Hepatocyte (in vitro differentiated cells): ENCODE data around the gene UNKL. TPM values are rescaled to one million over a fixed set of nuclear protein-coding genes. Genes with fewer than 3 reads are reported as not detected.

Experiments
- DNase-seq: peaks from one replicate; pipeline ENCODE4 v3.0.0-alpha.2; 2016; ENCODE audit warnings: low spot score
- H2AFZ ChIP-seq: fragments of 200-600 bp; sonication (generic); 2 replicates; pipeline ENCODE4 v1.6.0; 2016; ENCODE audit warnings: antibody characterized with exemption, mild to moderate bottlenecking
- H3K27ac ChIP-seq: fragments of 200-600 bp; sonication (generic); 2 replicates; pipeline ENCODE4 v1.5.1; 2016; ENCODE audit warnings: mild to moderate bottlenecking
- H3K27me3 ChIP-seq: fragments of 200-600 bp; sonication (generic); 2 replicates; pipeline ENCODE4 v1.6.1; 2016
- H3K36me3 ChIP-seq: fragments of 200-600 bp; sonication (generic); replicated peaks from 2 replicates; pipeline ENCODE4 v1.5.1; 2016; ENCODE audit warnings: low read depth; ENCODE audit not compliant: insufficient read depth
- H3K4me1 ChIP-seq: fragments of 200-600 bp; sonication (generic); 2 replicates; pipeline ENCODE4 v1.5.1; 2016; ENCODE audit warnings: mild to moderate bottlenecking, moderate library complexity; ENCODE audit not compliant: insufficient read depth
- H3K4me2 ChIP-seq: fragments of 200-600 bp; sonication (generic); 2 replicates; pipeline ENCODE4 v1.6.0; 2016
- H3K4me3 ChIP-seq: fragments of 200-600 bp; sonication (generic); 2 replicates; pipeline ENCODE4 v1.5.1; 2016; ENCODE audit warnings: mild to moderate bottlenecking
- H3K79me2 ChIP-seq: fragments of 200-600 bp; sonication (generic); 2 replicates; pipeline ENCODE4 v1.6.0; 2017; ENCODE audit warnings: mild to moderate bottlenecking
- H3K9me2 ChIP-seq: fragments of 200-600 bp; sonication (generic); replicated peaks from 2 replicates; pipeline ENCODE4 v1.6.0; 2017; ENCODE audit warnings: mild to moderate bottlenecking; ENCODE audit not compliant: insufficient read depth
- H3K9me3 ChIP-seq: fragments of 200-600 bp; sonication (generic); 2 replicates; pipeline ENCODE4 v1.5.1; 2016; ENCODE audit warnings: low read depth, mild to moderate bottlenecking
- H4K20me1 ChIP-seq: fragments of 200-600 bp; sonication (generic); 2 replicates; pipeline ENCODE4 v1.6.0; 2016; ENCODE audit warnings: mild to moderate bottlenecking; ENCODE audit not compliant: insufficient read depth, poor library complexity, severe bottlenecking
- EZH2 ChIP-seq: fragments of 200-600 bp; sonication (generic); IDR thresholded peaks from 2 replicates; pipeline ENCODE4 v1.6.1; 2016; ENCODE audit warnings: antibody characterized with exemption, mild to moderate bottlenecking, borderline replicate concordance
- EZH2phosphoT487 ChIP-seq: fragments of 200-600 bp; sonication (generic); IDR thresholded peaks from one replicate; pipeline ENCODE4 v1.6.1; 2018; ENCODE audit warnings: antibody characterized with exemption, mild to moderate bottlenecking, low read depth, moderate library complexity; ENCODE audit not compliant: unreplicated experiment, severe bottlenecking
- WGBS: methylation state at CpG from one replicate; pipeline ENCODE4 v1.1.6; 2016; ENCODE audit warnings: low lambda C conversion rate; ENCODE audit errors: missing lambda C conversion rate; 5-methylcytosine and 5-hydroxymethylcytosine counted together
- polyA plus RNA-seq: library from polyadenylated mRNA; unstranded; fragments of >200 nt; fragmentation: Nextera tagmentation; extraction: Ambion mirVana; gene quantifications from 2 replicates; pipeline ENCODE4 v1.2.1, GENCODE V29; 2016
- total RNA-seq: library from RNA; depleted of rRNA; stranded (reverse); fragments of >200 nt; gene quantifications from 2 replicates; pipeline ENCODE4 v1.2.3, GENCODE V29; 2014
- TF ChIP-seq, protein P1 (sequence below): fragments of 200-600 bp; sonication (generic); IDR thresholded peaks from 2 replicates; pipeline ENCODE4 v1.5.1; 2016; ENCODE audit warnings: antibody characterized with exemption, mild to moderate bottlenecking; ENCODE audit not compliant: poor library complexity

UNKL gene
- total and polyA plus RNA-seq, 2 experiments from 2014 or later, result 8.5 to 10.3 TPM

- H2AFZ ChIP-seq, result no peak overlapping the region
- TF ChIP-seq EZH2, result no peak
- TF ChIP-seq, protein P1, sequence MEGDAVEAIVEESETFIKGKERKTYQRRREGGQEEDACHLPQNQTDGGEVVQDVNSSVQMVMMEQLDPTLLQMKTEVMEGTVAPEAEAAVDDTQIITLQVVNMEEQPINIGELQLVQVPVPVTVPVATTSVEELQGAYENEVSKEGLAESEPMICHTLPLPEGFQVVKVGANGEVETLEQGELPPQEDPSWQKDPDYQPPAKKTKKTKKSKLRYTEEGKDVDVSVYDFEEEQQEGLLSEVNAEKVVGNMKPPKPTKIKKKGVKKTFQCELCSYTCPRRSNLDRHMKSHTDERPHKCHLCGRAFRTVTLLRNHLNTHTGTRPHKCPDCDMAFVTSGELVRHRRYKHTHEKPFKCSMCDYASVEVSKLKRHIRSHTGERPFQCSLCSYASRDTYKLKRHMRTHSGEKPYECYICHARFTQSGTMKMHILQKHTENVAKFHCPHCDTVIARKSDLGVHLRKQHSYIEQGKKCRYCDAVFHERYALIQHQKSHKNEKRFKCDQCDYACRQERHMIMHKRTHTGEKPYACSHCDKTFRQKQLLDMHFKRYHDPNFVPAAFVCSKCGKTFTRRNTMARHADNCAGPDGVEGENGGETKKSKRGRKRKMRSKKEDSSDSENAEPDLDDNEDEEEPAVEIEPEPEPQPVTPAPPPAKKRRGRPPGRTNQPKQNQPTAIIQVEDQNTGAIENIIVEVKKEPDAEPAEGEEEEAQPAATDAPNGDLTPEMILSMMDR, result no peak
- no peak for TF ChIP-seq EZH2phosphoT487
- H3K27ac ChIP-seq, result no peak overlapping the region
- no peaks in the 10 kb centered on the region for H3K9me2 ChIP-seq
- WGBS, result 95% methylated on average over 14 of the region's 14 CpGs
- peaks cover 3% of the 10 kb centered on the region for H4K20me1 ChIP-seq
- no peaks in the 10 kb centered on the region for H3K27me3 ChIP-seq
- peaks cover 27% of the 10 kb centered on the region for H3K79me2 ChIP-seq
- no peak for DNase-seq
- peaks cover 5% of the 10 kb centered on the region for H3K4me1 ChIP-seq
- H3K36me3 ChIP-seq, result no peaks in the 10 kb centered on the region
- no peaks in the 10 kb centered on the region for H3K9me3 ChIP-seq
- H3K4me3 ChIP-seq, result no peak overlapping the region
- H3K4me2 ChIP-seq, result no peak overlapping the region
Measured at GRCh38 chr16:1403733-1404132, 10.8 kb downstream of the UNKL start.

- no peaks in the 10 kb centered on the region for H3K9me2 ChIP-seq
- 99% methylated on average over 22 of the region's 22 CpGs for WGBS
- no peaks in the 10 kb centered on the region for H3K9me3 ChIP-seq
- H3K36me3 ChIP-seq, result no peaks in the 10 kb centered on the region
- no peaks in the 10 kb centered on the region for H3K27me3 ChIP-seq
- H3K27ac ChIP-seq, result no peak overlapping the region
- TF ChIP-seq, protein P1, result no peak
- TF ChIP-seq EZH2phosphoT487, result no peak
- TF ChIP-seq EZH2, result no peak
- H3K4me3 ChIP-seq, result no peak overlapping the region
- DNase-seq, result no peak
- no peak overlapping the region for H2AFZ ChIP-seq
- peaks cover 3% of the 10 kb centered on the region for H4K20me1 ChIP-seq
- H3K79me2 ChIP-seq, result peaks cover 23% of the 10 kb centered on the region
- H3K4me2 ChIP-seq, result no peak overlapping the region
- H3K4me1 ChIP-seq, result peaks cover 3% of the 10 kb centered on the region
Measured at GRCh38 chr16:1403036-1403435, 11.5 kb downstream of the UNKL start.

- DNase-seq, result no peak
- 95% methylated on average over 13 of the region's 13 CpGs for WGBS
- Histone ChIP-seq H3K4me2 (no peak overlapping the region), H3K9me3 (no peaks in the 10 kb centered on the region), H3K36me3 (no peaks in the 10 kb centered on the region), H3K9me2 (no peaks in the 10 kb centered on the region), H3K27me3 (no peaks in the 10 kb centered on the region), H3K27ac (no peak overlapping the region), H3K4me3 (no peak overlapping the region), H4K20me1 (peaks cover 3% of the 10 kb centered on the region), H3K79me2 (peaks cover 13% of the 10 kb centered on the region), H2AFZ (no peak overlapping the region), H3K4me1 (no peaks in the 10 kb centered on the region)
- TF ChIP-seq, protein P1, result no peak
- TF ChIP-seq EZH2phosphoT487, result no peak
- no peak for TF ChIP-seq EZH2
Measured at GRCh38 chr16:1401758-1402154, 12.7 kb downstream of the UNKL start.
